Measurements from ENCODE around the gene SMYD5.
"Not testable (repeated sequence)": the region's sequence is repeated elsewhere in the genome, so short reads cannot be mapped to it uniquely, and the experiment has no call there.

Gene SMYD5

GRCh38 chr2:73259704-73260337, 45.8 kb downstream of the SMYD5 start:
- DNase-seq (ENCODE audit: low spot score) = no peak

- no peak for DNase-seq (ENCODE audit: low spot score)
Observed at GRCh38 chr2:73260338-73260984, 46.4 kb downstream of the SMYD5 start.

GRCh38 chr2:73262108-73262651, 48.1 kb downstream of the SMYD5 start:
- no peak for DNase-seq (ENCODE audit: low spot score)

GRCh38 chr2:73262691-73263429, 48.8 kb downstream of the SMYD5 start:
- not testable (repeated sequence) for DNase-seq (ENCODE audit: low spot score)

- no peak for DNase-seq (ENCODE audit: low spot score)
Observed at GRCh38 chr2:73263540-73264331, 49.7 kb downstream of the SMYD5 start.

- no peak for DNase-seq (ENCODE audit: low spot score)
Observed at GRCh38 chr2:73264332-73264606, 50.2 kb downstream of the SMYD5 start.

GRCh38 chr2:73264783-73265182, 50.7 kb downstream of the SMYD5 start:
- no peak for DNase-seq (ENCODE audit: low spot score)

GRCh38 chr2:73265298-73266060, 51.4 kb downstream of the SMYD5 start:
- no peak for DNase-seq (ENCODE audit: low spot score)

- DNase-seq (ENCODE audit: low spot score) = no peak
Observed at GRCh38 chr2:73266061-73266901, 52.2 kb downstream of the SMYD5 start.

GRCh38 chr2:73267008-73267407, 53.0 kb downstream of the SMYD5 start:
- DNase-seq (ENCODE audit: low spot score) = no peak

GRCh38 chr2:73268366-73268829, 54.4 kb downstream of the SMYD5 start:
- DNase-seq (ENCODE audit: low spot score) = no peak

- no peak for DNase-seq (ENCODE audit: low spot score)
Observed at GRCh38 chr2:73268830-73269685, 55.0 kb downstream of the SMYD5 start.

- no peak for DNase-seq (ENCODE audit: low spot score)
Observed at GRCh38 chr2:73269686-73270465, 55.8 kb downstream of the SMYD5 start.

- no peak for DNase-seq (ENCODE audit: low spot score)
Observed at GRCh38 chr2:73272270-73272669, 58.2 kb downstream of the SMYD5 start.
